Loucy (cell line): ENCODE results near the gene BMPER.
A peak's percentile ranks its signal among the peaks of the same experiment; 100 is the strongest.

Experiments
- H2AFZ ChIP-seq: fragments of 200-600 bp; sonication (generic); 2 replicates; pipeline ENCODE4 v1.6.0; 2016; ENCODE audit warnings: antibody characterized with exemption, mild to moderate bottlenecking, low read length, moderate library complexity
- H3F3A ChIP-seq: fragments of 200-600 bp; 2 replicates; pipeline ENCODE4 v1.6.0; 2016; ENCODE audit warnings: antibody characterized with exemption, low read depth, mild to moderate bottlenecking
- H3K27me3 ChIP-seq: fragments of 200-600 bp; sonication (generic); 2 replicates; pipeline ENCODE4 v1.6.1; 2014; ENCODE audit warnings: low read length, mild to moderate bottlenecking; ENCODE audit not compliant: insufficient read depth, poor library complexity, severe bottlenecking
- H3K36me3 ChIP-seq: fragments of 200-600 bp; sonication (generic); 2 replicates; pipeline ENCODE4 v1.6.1; 2016; ENCODE audit warnings: low read length; ENCODE audit not compliant: insufficient read depth
- H3K4me1 ChIP-seq: fragments of 200-600 bp; sonication (generic); 2 replicates; pipeline ENCODE4 v1.5.1; 2014; ENCODE audit warnings: low read length, mild to moderate bottlenecking; ENCODE audit not compliant: insufficient read depth, poor library complexity, severe bottlenecking
- H3K4me2 ChIP-seq: fragments of 200-600 bp; sonication (generic); 2 replicates; pipeline ENCODE4 v1.6.0; 2014; ENCODE audit warnings: antibody characterized with exemption, low read length, low read depth, mild to moderate bottlenecking; ENCODE audit not compliant: poor library complexity, severe bottlenecking
- H3K4me3 ChIP-seq: fragments of 200-600 bp; sonication (generic); 2 replicates; pipeline ENCODE4 v1.5.1; 2014; ENCODE audit warnings: low read length, mild to moderate bottlenecking, mixed read lengths; ENCODE audit not compliant: poor library complexity, severe bottlenecking
- H3K79me2 ChIP-seq: fragments of 200-600 bp; sonication (generic); 2 replicates; pipeline ENCODE4 v1.6.1; 2014; ENCODE audit warnings: low read length; ENCODE audit not compliant: insufficient read depth
- H3K9ac ChIP-seq: fragments of 200-600 bp; sonication (generic); 2 replicates; pipeline ENCODE4 v1.6.0; 2014; ENCODE audit warnings: mild to moderate bottlenecking, low read depth, low read length, moderate library complexity; ENCODE audit not compliant: poor library complexity, severe bottlenecking
- H3K9me2 ChIP-seq: fragments of 200-600 bp; sonication (generic); replicated peaks from 2 replicates; pipeline ENCODE4 v1.6.1; 2016; ENCODE audit warnings: low read depth, low read length, mixed read lengths
- H3K9me3 ChIP-seq: fragments of 200-600 bp; sonication (generic); 2 replicates; pipeline ENCODE4 v1.6.1; 2014; ENCODE audit warnings: mild to moderate bottlenecking, antibody characterized with exemption, low read length, low read depth; ENCODE audit not compliant: insufficient read depth
- H4K20me1 ChIP-seq: fragments of 200-600 bp; sonication (generic); 2 replicates; pipeline ENCODE4 v1.6.0; 2014; ENCODE audit warnings: antibody characterized with exemption, low read length, mild to moderate bottlenecking; ENCODE audit not compliant: insufficient read depth, poor library complexity, severe bottlenecking
- CTCF ChIP-seq: fragments of 200-600 bp; sonication (generic); conservative IDR thresholded peaks from 2 replicates; pipeline ENCODE4 v1.5.1; 2014; ENCODE audit warnings: mild to moderate bottlenecking, antibody characterized with exemption, low read length
- EZH2phosphoT487 ChIP-seq: fragments of 200-600 bp; IDR thresholded peaks from 2 replicates; pipeline ENCODE4 v1.6.1; 2018; ENCODE audit warnings: antibody characterized with exemption, mild to moderate bottlenecking, moderate library complexity, borderline replicate concordance

BMPER gene

GRCh38 chr7:33904681-33905388 is 504 bp upstream of the BMPER start:
- Histone ChIP-seq H2AFZ (no peak overlapping the region), H3K27me3 (no peaks in the 10 kb centered on the region), H3F3A (no peaks in the 10 kb centered on the region), H3K36me3 (no peaks in the 10 kb centered on the region), H3K9me3 (no peaks in the 10 kb centered on the region), H3K4me2 (no peak overlapping the region), H3K4me3 (no peak overlapping the region), H3K4me1 (no peaks in the 10 kb centered on the region), H3K79me2 (no peaks in the 10 kb centered on the region), H3K9ac (no peak overlapping the region), H4K20me1 (no peaks in the 10 kb centered on the region), H3K9me2 (no peaks in the 10 kb centered on the region)
- TF ChIP-seq EZH2phosphoT487: no peak

- Histone ChIP-seq H4K20me1 (no peaks in the 10 kb centered on the region), H3K36me3 (no peaks in the 10 kb centered on the region), H3F3A (no peaks in the 10 kb centered on the region), H3K4me3 (no peak overlapping the region), H3K27me3 (no peaks in the 10 kb centered on the region), H3K4me1 (no peaks in the 10 kb centered on the region), H3K79me2 (no peaks in the 10 kb centered on the region), H2AFZ (no peak overlapping the region), H3K9me2 (no peaks in the 10 kb centered on the region), H3K9me3 (no peaks in the 10 kb centered on the region), H3K4me2 (no peak overlapping the region), H3K9ac (no peak overlapping the region)
- TF ChIP-seq EZH2phosphoT487 (no peak), CTCF (no peak)
Observed at GRCh38 chr7:33906697-33907096, 1.4 kb downstream of the BMPER start.

DNA sequence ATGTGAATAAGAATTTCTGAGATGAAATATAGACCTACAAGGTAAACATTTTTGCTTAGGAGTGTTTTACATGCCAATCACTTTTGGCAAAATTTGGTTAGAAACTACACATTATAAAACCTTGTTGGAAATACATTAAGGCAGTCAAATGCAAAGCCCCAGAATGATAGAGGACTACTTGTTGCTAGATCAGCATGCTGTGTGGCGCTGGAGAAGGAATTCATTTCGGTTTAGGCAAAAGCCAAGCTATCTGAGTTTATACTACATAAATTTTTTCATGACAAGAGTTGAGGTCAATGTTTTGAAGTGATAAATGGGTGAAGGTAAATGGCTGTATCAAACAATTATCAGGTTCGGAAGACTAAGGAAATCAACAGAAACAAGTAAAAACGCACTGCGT is 2.3 kb downstream of the BMPER start:
- no peak overlapping the region for H3K4me2 ChIP-seq
- no peaks in the 10 kb centered on the region for H3F3A ChIP-seq
- H3K9me3 ChIP-seq: no peaks in the 10 kb centered on the region
- H3K36me3 ChIP-seq: no peaks in the 10 kb centered on the region
- TF ChIP-seq CTCF: no peak
- no peak for TF ChIP-seq EZH2phosphoT487
- H3K79me2 ChIP-seq: no peaks in the 10 kb centered on the region
- H3K4me1 ChIP-seq: no peaks in the 10 kb centered on the region
- no peak overlapping the region for H3K4me3 ChIP-seq
- no peaks in the 10 kb centered on the region for H3K9me2 ChIP-seq
- no peak overlapping the region for H3K9ac ChIP-seq
- H2AFZ ChIP-seq: no peak overlapping the region
- H3K27me3 ChIP-seq: no peaks in the 10 kb centered on the region
- H4K20me1 ChIP-seq: no peaks in the 10 kb centered on the region

DNA sequence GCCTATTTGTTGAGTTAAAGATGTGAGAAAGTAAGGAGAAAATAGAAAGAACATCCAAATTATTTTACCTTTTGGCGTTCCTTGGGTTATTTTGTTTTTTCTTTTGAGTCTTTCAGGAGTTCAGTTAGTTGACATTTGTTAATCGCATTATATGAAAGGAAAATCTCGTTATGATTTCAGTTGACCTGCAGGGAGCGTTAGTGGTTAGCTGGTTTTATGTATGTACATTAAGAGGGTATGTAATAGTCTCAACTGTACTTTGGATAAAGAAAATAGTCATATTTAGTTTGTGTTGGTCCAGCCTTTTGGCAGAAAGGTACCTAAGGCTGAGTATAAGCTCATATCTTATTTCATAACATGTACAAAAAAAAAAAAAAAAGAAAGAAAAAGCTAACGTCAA is 4.0 kb downstream of the BMPER start:
- Histone ChIP-seq H3K9me3 (no peaks in the 10 kb centered on the region), H3K4me2 (no peak overlapping the region), H3F3A (no peaks in the 10 kb centered on the region), H3K27me3 (no peaks in the 10 kb centered on the region), H3K36me3 (no peaks in the 10 kb centered on the region), H3K4me1 (no peaks in the 10 kb centered on the region), H3K9me2 (no peaks in the 10 kb centered on the region), H2AFZ (no peak overlapping the region), H3K4me3 (no peak overlapping the region), H3K79me2 (no peaks in the 10 kb centered on the region), H4K20me1 (no peaks in the 10 kb centered on the region), H3K9ac (no peak overlapping the region)
- peak; percentile 36; the same call in 1 of the 2 replicates for TF ChIP-seq CTCF
- no peak for TF ChIP-seq EZH2phosphoT487
